ENCODE data around the gene COLEC12. TPM values are rescaled to one million over a fixed set of nuclear protein-coding genes. Genes with fewer than 3 reads are reported as not detected.

COLEC12 gene
- total and polyA plus RNA-seq, 2 experiments from 2014 or later = 61.1 to 69.0 TPM

DNA sequence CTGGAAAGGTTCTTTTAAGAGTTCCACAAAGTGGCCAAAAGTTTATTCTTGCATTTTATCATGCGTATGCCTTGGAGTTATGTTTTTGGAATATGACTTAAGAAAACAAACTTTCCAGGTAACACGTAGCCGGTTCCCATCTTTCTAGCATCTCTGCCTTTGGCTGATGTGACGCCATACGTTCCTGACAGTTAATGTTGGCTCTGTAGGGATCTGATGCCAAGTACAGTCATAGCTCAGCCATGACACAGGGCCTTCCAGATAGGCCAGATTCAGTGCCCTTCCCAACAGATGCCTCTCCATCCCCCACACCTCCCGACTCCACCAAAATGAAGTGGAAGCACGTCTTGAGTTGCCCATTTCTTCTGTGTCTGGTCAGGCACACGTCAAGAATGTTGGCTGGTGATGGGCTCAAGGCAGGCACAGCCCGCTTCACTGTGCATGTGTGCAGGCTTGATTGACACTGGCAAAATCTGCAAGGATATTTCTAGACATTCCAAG, 181.7 kb downstream of the COLEC12 start:
- TF ChIP-seq, protein P1, sequence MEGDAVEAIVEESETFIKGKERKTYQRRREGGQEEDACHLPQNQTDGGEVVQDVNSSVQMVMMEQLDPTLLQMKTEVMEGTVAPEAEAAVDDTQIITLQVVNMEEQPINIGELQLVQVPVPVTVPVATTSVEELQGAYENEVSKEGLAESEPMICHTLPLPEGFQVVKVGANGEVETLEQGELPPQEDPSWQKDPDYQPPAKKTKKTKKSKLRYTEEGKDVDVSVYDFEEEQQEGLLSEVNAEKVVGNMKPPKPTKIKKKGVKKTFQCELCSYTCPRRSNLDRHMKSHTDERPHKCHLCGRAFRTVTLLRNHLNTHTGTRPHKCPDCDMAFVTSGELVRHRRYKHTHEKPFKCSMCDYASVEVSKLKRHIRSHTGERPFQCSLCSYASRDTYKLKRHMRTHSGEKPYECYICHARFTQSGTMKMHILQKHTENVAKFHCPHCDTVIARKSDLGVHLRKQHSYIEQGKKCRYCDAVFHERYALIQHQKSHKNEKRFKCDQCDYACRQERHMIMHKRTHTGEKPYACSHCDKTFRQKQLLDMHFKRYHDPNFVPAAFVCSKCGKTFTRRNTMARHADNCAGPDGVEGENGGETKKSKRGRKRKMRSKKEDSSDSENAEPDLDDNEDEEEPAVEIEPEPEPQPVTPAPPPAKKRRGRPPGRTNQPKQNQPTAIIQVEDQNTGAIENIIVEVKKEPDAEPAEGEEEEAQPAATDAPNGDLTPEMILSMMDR (IDR thresholded peaks at IDR 0.05; ENCODE audit: low read depth, low read length) = no peak

DNA sequence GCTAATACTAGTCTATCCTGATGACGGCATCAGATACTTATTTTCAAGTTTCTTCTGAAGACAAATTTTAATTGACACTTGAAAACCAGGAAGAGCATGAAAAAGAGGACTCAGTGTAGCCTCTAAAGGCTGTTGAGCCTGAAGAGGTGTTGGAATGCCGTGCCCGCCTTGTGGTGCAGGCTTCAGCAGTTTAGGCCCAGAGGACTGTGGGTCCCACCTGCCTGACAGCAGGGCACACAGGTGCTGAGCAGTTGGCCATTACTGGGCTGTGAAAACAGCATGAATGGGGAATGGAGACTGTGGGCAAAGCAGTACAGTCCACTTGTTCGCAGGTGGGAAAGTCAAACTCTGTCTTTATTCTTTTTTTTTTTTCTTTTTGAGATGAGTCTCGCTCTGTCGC, 182.9 kb downstream of the COLEC12 start:
- Histone ChIP-seq H3K27me3 (no peaks in the 10 kb centered on the region), H3K9me3 (ENCODE audit: low read depth) (no peaks in the 10 kb centered on the region), H3K4me1 (ENCODE audit: low read depth) (no peaks in the 10 kb centered on the region), H3K4me3 (no peak overlapping the region), H3K27ac (no peak overlapping the region), H3K36me3 (no peaks in the 10 kb centered on the region)
- TF ChIP-seq, protein P1 (IDR thresholded peaks at IDR 0.05; ENCODE audit: low read depth, low read length) = no peak
- no peak for DNase-seq (ENCODE audit: low read depth in 1 of 2, low spot score in 1 of 2)

More for the DNA sequence above, 181.7 kb downstream of the COLEC12 start:
- Histone ChIP-seq H3K36me3 (no peaks in the 10 kb centered on the region), H3K4me3 (no peak overlapping the region), H3K9me3 (ENCODE audit: low read depth) (no peaks in the 10 kb centered on the region), H3K27me3 (no peaks in the 10 kb centered on the region), H3K4me1 (ENCODE audit: low read depth) (no peaks in the 10 kb centered on the region), H3K27ac (no peak overlapping the region)
- DNase-seq (ENCODE audit: low read depth in 1 of 2, low spot score in 1 of 2) = no peak

DNA sequence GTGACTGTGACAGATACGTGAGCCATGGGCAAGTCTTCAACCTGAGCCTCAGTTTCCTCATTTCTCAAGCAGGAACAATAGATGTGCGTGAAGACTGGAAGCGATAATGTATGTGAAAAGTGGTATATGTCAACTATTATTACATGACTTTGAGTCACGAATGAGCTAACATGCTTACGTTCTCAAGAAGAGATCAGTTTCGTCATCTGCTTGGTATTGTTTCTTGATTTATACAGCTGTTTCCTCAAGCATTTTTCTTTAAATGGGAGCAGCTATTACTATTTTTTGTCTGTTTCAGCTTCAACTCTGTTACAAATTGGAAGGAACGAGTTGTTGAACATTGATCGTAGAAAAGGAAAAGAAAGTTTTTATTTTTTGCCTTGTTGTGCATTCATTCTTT, 184.1 kb downstream of the COLEC12 start:
- H3K4me1 ChIP-seq (ENCODE audit: low read depth) = no peaks in the 10 kb centered on the region

DNA sequence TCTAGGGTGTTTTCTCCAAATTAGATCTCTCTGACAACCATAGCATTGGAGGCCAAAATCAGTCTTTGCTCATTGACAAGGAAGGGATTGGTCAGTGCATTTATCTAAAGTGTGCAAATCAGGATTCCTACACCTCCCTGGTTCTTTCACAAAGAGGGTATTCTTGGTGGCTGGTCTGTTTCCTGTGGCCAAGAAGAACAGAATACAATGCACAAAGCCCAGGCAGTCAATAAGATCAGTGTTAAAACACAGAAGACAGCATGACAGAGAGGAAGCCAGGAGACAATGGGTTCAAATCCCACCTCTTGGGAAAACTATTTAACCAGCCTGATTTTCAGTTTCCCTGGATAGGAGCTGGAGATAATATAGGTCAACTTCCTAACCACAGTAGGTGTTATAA, 186.6 kb downstream of the COLEC12 start:
- Histone ChIP-seq H3K4me3 (no peak overlapping the region), H3K9me3 (ENCODE audit: low read depth) (no peaks in the 10 kb centered on the region), H3K27me3 (no peaks in the 10 kb centered on the region), H3K27ac (no peak overlapping the region), H3K36me3 (no peaks in the 10 kb centered on the region), H3K4me1 (ENCODE audit: low read depth) (no peaks in the 10 kb centered on the region)
- TF ChIP-seq, protein P1 (IDR thresholded peaks at IDR 0.05; ENCODE audit: low read depth, low read length) = no peak
- DNase-seq (ENCODE audit: low read depth in 1 of 2, low spot score in 1 of 2) = no peak

More for the DNA sequence above, 184.1 kb downstream of the COLEC12 start:
- TF ChIP-seq, protein P1 (IDR thresholded peaks at IDR 0.05; ENCODE audit: low read depth, low read length) = no peak
- no peaks in the 10 kb centered on the region for H3K9me3 ChIP-seq (ENCODE audit: low read depth)
- no peaks in the 10 kb centered on the region for H3K27me3 ChIP-seq
- H3K36me3 ChIP-seq = no peaks in the 10 kb centered on the region
- H3K4me3 ChIP-seq = no peak overlapping the region
- no peak overlapping the region for H3K27ac ChIP-seq
- no peak for DNase-seq (ENCODE audit: low read depth in 1 of 2, low spot score in 1 of 2)

DNA sequence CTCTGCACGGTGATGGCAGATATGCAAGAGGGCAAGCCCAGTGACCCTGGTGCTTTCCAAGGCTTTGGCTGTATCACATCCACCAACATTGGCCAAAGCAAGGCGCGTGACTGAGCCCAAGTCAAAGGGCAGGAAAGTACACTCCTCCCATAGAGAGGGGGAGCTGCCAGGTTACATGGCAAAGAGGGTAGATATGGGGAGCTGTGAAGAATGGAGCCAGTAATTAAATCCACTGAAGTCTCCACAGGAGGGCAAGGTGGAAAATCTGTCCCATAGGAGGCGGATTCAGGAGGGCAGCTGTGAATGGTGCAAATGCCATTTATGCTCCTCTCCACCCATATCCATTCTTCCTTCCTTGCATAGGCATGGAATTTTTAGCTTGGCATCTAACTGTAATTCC, 188.1 kb downstream of the COLEC12 start:
- Histone ChIP-seq H3K4me1 (ENCODE audit: low read depth) (no peaks in the 10 kb centered on the region), H3K4me3 (no peak overlapping the region), H3K9me3 (ENCODE audit: low read depth) (no peaks in the 10 kb centered on the region), H3K27me3 (no peaks in the 10 kb centered on the region), H3K36me3 (no peaks in the 10 kb centered on the region), H3K27ac (no peak overlapping the region)
- no peak for DNase-seq (ENCODE audit: low read depth in 1 of 2, low spot score in 1 of 2)
- TF ChIP-seq, protein P1 (IDR thresholded peaks at IDR 0.05; ENCODE audit: low read depth, low read length) = no peak
